ENCODE measurements around the gene NAALADL1.

NAALADL1 gene

GRCh38 chr11:65058419-65059054 is at the start of gene NAALADL1:
Gene NAALADL1 (minus strand): TSS chr11:65058553. CDS start chr11:65058521, 32 bp downstream.
- DNase-seq = no peak

- DNase-seq = no peak
Measured at GRCh38 chr11:65107751-65108468, 49.6 kb upstream of the NAALADL1 start.

GRCh38 chr11:65107078-65107477 is 48.7 kb upstream of the NAALADL1 start:
- no peak for DNase-seq

- DNase-seq = no peak
Measured at GRCh38 chr11:65104628-65105027, 46.3 kb upstream of the NAALADL1 start.

- DNase-seq = no peak
Measured at GRCh38 chr11:65103476-65103875, 45.1 kb upstream of the NAALADL1 start.

GRCh38 chr11:65102142-65103095 is 44.1 kb upstream of the NAALADL1 start:
- peak; percentile 88 for DNase-seq

GRCh38 chr11:65100674-65101350 is 42.5 kb upstream of the NAALADL1 start:
- no peak for DNase-seq

- DNase-seq = no peak
Measured at GRCh38 chr11:65096926-65097325, 38.6 kb upstream of the NAALADL1 start.

GRCh38 chr11:65095974-65096806 is 37.8 kb upstream of the NAALADL1 start, which contains the start of gene VPS51:
Gene VPS51 (plus strand): TSS chr11:65096214. CDS start chr11:65096251, 37 bp downstream.
- DNase-seq = peak; percentile 95

- no peak for DNase-seq
Measured at GRCh38 chr11:65095427-65095826, 37.1 kb upstream of the NAALADL1 start.

GRCh38 chr11:65090628-65091027 is 32.3 kb upstream of the NAALADL1 start:
- DNase-seq = no peak

GRCh38 chr11:65089621-65090020 is 31.3 kb upstream of the NAALADL1 start:
- no peak for DNase-seq

- no peak for DNase-seq
Measured at GRCh38 chr11:65087827-65088226, 29.5 kb upstream of the NAALADL1 start.

- no peak for DNase-seq
Measured at GRCh38 chr11:65087216-65087615, 28.9 kb upstream of the NAALADL1 start.

GRCh38 chr11:65086809-65087208 is 28.5 kb upstream of the NAALADL1 start:
- DNase-seq = no peak

GRCh38 chr11:65085446-65085845 is 27.1 kb upstream of the NAALADL1 start:
- no peak for DNase-seq

- DNase-seq = no peak
Measured at GRCh38 chr11:65084598-65085375, 26.4 kb upstream of the NAALADL1 start.

GRCh38 chr11:65083834-65084597 is 25.7 kb upstream of the NAALADL1 start, which contains the start of the genes CDCA5 and ZFPL1:
Gene CDCA5 (minus strand): TSS chr11:65084040. CDS start chr11:65083978, 62 bp downstream.
Gene ZFPL1 (plus strand): TSS chr11:65084222. CDS start chr11:65084699, 477 bp downstream.
- DNase-seq = peak; percentile 98

GRCh38 chr11:65083134-65083833 is 24.9 kb upstream of the NAALADL1 start:
- no peak for DNase-seq
